GM19023 (cell line): ENCODE data around the gene TNS1.

Experiments used
- ATAC-seq: cut with Tn5 transposase; IDR thresholded peaks from one replicate; pipeline ENCODE4 v1.9.1; 2021; ENCODE audit warnings: mild to moderate bottlenecking, moderate library complexity; ENCODE audit not compliant: unreplicated experiment

The TNS1 gene

GRCh38 chr2:217837530-217837929 is 165.3 kb downstream of the TNS1 start:
- ATAC-seq = no peak

DNA sequence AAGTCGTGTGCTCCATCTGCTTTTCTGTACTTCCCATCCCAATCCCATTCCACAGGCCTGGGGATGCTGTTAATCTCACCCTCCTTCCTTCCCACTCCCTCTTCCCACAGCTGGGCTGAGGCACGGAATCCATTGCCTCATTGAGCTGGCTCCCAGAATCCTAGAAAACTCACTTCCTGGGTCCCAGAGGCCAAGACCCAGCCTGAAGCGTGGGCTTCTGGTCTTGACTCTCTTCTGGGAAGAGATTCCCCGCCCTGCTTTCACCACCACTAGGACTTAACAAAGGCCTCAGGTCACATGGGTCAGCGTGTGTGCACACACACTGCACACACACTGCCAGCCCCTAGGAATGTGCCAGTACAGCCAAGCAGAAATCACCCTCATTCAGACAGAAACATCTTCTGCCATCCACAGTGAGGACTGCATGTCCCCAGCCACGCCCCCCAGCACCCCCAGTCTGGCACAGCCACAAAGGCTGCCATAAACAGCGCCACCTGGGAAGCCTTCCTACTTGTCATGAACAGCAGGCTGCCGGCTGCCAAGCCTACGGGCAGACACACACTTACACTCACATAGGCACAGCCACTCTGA is 165.8 kb downstream of the TNS1 start:
- ATAC-seq = no peak

DNA sequence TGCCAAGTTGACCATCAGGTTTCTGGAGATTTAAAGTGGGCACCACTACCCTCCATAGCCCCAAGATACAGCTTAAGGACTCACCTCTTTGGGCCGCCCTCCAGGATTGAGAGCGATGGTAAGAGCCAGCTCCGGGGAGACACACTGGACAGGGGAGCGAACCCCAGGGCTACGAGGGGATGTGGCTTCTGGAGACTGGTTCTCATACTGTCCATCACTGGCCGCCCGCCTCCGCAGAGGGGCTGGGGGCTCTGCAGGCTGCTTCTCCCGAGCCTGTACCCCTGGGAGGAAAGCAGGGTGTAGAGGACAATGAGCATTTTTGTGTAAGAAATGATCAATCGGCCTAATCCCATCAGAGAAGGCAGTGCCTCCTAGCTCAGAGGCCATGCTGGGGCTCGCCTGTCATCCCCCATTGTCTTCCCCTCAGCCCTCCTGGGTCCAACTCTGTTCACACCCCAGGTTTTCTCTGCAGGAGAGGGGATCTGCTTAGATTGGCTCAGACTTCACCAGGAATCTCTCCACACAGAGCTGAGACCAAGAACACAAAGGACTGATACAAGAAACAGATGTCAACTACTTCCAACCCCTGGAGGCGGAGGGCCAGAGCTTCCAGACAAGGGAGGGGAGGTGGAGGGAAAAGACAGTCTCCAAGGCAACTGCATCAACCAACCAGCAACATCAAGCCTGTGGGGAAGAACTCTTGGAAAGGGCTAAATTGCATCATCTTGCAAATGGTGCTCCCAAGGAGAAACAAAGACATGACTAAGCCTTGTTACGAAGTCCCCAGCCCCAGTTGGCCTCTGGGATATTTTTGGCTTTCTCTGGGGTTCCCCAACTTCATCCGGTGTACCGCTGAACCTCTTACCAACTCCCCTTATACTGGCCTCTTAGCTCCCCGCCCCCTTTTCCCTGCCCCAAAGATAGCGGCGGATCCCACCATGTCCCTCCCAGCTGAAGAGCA is 166.6 kb downstream of the TNS1 start:
- no peak for ATAC-seq

DNA sequence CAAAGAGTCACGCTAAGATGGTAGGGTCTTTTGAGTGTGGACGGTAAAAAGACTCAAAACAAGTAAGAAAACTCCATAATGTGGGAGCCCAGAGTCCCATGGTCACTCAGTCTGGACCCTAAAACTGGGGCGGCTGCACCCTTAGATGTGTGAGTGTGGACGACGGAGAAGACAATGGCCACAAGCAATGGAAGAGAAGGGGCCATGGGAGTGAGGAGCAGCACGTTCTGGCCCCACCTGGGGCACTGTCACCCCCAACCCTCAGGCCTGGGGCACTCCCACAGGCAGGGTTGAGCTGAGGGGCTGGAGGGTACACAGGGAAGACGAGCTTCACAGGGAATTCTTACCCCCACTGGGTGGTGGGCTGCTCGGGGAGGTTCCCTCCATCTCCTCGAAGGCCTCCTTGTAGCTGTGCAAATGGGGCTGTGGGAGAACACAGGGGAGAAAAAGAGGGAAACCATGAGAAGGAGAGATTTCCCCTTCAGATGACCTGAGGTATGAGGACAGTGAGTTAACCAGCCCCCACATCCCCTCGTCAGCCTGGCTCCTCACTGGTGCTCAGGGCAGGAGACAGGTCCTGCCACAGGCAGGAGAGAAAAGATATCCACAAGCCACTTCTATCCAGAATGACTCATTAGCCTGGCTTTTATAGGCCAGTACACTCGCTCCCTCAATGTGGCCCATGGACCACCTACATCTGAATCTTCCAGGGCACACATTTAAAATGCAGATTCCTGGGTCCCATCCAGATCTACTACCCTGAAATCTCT is 167.9 kb downstream of the TNS1 start:
- no peak for ATAC-seq

GRCh38 chr2:217834057-217834620 is 168.7 kb downstream of the TNS1 start:
- ATAC-seq = no peak

- no peak for ATAC-seq
These were observed 169.4 kb downstream of the TNS1 start for GRCh38 chr2:217833439-217833838.

DNA sequence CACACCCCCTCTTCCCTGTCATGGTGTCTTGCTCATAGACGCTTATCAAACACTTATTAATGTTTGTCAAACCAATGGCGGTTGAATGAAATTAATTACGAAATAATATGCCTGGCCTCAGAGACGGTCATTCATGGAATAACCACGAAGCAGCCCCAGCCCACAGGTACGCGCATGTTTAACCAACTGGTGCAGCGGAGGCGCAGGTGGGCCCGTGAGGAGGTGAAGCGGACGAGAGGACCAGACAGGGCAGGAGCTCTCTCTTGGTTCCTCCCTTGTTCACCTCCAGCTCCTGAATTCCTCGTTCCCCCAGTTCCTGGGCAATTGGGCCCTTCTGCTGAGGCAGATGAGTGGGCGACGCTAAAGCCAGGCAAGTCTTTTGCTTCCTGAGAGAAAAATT is 169.8 kb downstream of the TNS1 start:
- ATAC-seq = no peak

DNA sequence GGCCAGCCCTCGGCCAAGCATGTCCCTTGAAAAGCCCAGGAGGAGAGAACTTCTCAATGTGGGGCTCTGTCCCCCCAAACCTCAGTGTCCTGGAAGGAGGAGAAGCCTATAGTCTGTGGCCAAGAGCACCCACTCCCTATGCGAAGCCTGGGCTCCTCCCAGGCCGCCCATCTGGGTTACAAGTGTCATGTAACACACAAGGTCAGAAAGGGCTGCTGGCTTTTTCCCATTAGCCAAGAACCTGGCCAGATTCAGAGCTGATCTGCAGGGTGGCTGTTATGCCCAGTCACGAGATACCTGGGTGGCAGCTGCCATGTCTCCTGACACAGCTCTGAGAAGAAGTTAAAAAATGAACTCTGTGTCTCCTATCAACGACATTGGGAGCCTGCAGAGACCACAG is 170.7 kb downstream of the TNS1 start:
- ATAC-seq = no peak

GRCh38 chr2:217831306-217831705 is 171.5 kb downstream of the TNS1 start:
- no peak for ATAC-seq

DNA sequence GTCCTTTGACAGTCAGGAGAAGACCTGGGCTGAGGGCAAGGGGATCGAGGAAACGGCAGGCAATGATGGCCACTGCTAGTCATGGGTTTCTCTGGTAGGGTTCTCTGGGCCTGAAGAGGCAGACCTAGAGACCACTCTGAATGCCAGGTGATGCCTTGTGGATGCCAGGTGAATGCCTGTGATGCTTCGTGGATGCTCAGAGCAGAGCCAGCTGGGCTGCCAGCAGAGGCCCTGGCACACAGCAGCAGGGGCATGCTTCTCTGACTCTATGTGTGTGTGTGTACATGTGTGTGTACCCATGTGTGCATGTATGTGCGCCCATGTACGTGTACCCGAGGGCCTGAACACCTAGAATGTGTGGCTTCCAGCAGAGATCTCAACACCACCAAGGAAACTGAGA is 172.0 kb downstream of the TNS1 start:
- no peak for ATAC-seq

GRCh38 chr2:217830061-217830460 is 172.7 kb downstream of the TNS1 start:
- ATAC-seq = no peak

DNA sequence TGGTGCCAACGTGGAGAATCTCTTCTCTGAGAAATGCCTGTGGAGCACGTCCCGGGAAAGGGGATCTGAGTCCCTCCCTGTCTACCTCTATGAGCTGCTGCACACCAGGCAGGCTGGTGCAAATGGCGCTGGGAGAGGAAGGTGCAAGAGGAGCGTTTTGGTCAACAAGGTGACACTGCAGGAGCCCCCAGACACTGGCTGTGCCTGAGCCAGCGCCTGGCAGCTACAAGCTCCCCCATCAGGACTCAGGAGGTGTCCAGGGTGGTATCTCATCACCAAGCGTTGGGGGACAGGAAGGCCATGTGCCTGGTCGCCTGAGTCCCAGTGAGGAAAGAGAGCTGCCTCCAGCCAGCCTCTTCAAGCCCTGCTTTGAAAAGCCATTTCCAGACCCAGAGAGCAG is 173.4 kb downstream of the TNS1 start:
- ATAC-seq = no peak

DNA sequence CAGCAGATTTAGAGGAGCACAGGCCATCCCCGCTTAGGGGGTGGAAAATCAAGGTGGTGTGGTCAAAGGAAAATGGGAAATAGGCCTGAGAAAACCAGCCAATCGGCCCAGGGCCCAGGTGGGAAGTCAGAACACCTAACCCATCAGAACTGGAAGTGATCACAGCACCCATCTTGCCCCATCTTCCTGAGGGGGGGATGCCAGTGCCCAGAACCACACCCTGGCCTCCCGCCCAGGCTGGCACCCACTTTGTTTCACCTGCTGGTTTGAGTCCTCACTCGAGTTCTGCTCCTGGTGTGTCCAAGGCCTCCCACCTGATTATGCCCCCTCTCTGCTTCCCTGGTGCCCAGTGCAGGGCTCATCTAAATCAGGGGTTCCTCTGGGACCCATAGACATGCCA is 174.5 kb downstream of the TNS1 start:
- ATAC-seq = no peak

GRCh38 chr2:217827430-217828201 is 175.2 kb downstream of the TNS1 start:
- no peak for ATAC-seq

- ATAC-seq = no peak
These were observed 175.8 kb downstream of the TNS1 start for GRCh38 chr2:217826991-217827390.

- ATAC-seq = no peak
These were observed 176.3 kb downstream of the TNS1 start for GRCh38 chr2:217826520-217826919.

GRCh38 chr2:217825469-217826235 is 177.1 kb downstream of the TNS1 start:
- no peak for ATAC-seq

DNA sequence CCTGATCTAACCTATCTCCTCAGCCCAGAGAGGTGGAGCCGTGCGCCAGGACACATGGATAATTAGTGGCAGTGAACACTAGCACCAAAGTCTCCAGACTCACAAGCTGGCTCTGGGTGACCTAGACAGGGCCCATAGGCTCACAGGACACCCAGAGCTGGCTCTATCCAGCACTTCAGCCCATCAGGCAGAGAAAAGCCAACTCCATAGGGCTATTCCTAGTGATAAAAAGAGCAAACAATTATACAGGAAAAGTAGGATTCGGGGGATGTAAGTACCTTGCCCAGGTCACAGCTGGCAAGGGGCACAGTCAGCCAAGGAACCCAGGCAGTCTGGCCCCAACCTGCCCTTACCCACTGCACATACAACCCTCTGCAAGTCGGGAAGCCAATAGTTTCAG is 178.6 kb downstream of the TNS1 start:
- no peak for ATAC-seq

DNA sequence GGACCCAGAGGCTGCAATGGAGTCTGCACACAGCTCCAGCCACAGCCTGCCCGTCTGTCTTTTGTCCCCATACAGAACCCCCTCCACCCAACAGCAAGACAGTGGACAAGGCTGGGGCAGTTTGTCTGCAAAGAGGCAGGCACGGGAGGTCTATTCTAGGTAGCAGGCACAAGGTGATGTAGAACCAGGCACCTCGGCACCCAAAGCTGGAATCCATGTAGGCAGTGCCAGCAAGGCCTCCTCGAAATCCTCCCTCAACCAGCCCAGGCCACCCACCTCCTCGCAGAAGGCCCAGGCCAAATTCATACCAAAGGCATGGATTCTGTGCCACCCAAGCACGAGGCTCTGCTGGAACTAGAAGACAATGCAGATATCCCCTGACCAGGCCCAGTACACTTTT is 179.2 kb downstream of the TNS1 start:
- ATAC-seq = no peak
